GM12878 (cell line): ENCODE results near the gene AGO4.
"Not testable (repeated sequence)": the region's sequence is repeated elsewhere in the genome, so short reads cannot be mapped to it uniquely, and the experiment has no call there.

Experiments
- BHLHE40 ChIP-seq, 2 experiments: fragments of 450-650 bp in 1 of 2; IDR thresholded peaks; 2 replicates each; pipeline ENCODE4 v1.6.1; 2011 to 2017; ENCODE audit warnings: low read depth in 2 of 2, borderline replicate concordance in 1 of 2, improper control_type of control experiment in 1 of 2, low read length in 1 of 2, mild to moderate bottlenecking in 1 of 2
- DPF2 ChIP-seq: fragments of 450-650 bp; IDR thresholded peaks from 2 replicates; pipeline ENCODE4 v1.6.1; 2017; ENCODE audit warnings: mild to moderate bottlenecking
- ELK1 ChIP-seq: IDR thresholded peaks from 2 replicates; pipeline ENCODE4 v1.6.1; 2012; ENCODE audit warnings: low read depth, low read length, improper control_type of control experiment
- EZH2 ChIP-seq: IDR thresholded peaks from 2 replicates; pipeline ENCODE4 v1.6.1; 2012; ENCODE audit warnings: low read depth, mild to moderate bottlenecking, control low read depth, inconsistent platforms, low read length, borderline replicate concordance; ENCODE audit not compliant: control insufficient read depth
- JUNB ChIP-seq: IDR thresholded peaks from 2 replicates; pipeline ENCODE4 v1.6.1; 2016; ENCODE audit warnings: antibody characterized with exemption, mild to moderate bottlenecking
- POLR2A ChIP-seq: IDR thresholded peaks from 2 replicates; pipeline ENCODE4 v1.6.1; 2011; ENCODE audit warnings: low read depth, mild to moderate bottlenecking, low read length
- SIN3A ChIP-seq: IDR thresholded peaks from 2 replicates; pipeline ENCODE4 v1.6.1; 2012; ENCODE audit warnings: low read depth, low read length, improper control_type of control experiment
- SPI1 ChIP-seq: IDR thresholded peaks from 2 replicates; pipeline ENCODE4 v1.6.1; 2011; ENCODE audit warnings: low read depth, mild to moderate bottlenecking, low read length, moderate library complexity, borderline replicate concordance; ENCODE audit not compliant: insufficient read depth
- SUZ12 ChIP-seq: fragments of 200-600 bp; sonication (generic); IDR thresholded peaks from one replicate; pipeline ENCODE4 v1.6.1; 2018; ENCODE audit warnings: antibody characterized with exemption, mild to moderate bottlenecking; ENCODE audit not compliant: unreplicated experiment
- TCF7 ChIP-seq: IDR thresholded peaks from 2 replicates; pipeline ENCODE4 v1.6.1; 2014; ENCODE audit warnings: antibody characterized with exemption, borderline replicate concordance
- ZNF384 ChIP-seq: IDR thresholded peaks from 2 replicates; pipeline ENCODE4 v1.6.1; 2012; ENCODE audit warnings: low read depth, mild to moderate bottlenecking, low read length, improper control_type of control experiment, borderline replicate concordance
- TF ChIP-seq, protein P1 (sequence below): IDR thresholded peaks from 2 replicates; pipeline ENCODE4 v1.6.1; 2012; ENCODE audit warnings: low read depth, low read length, improper control_type of control experiment
- TF ChIP-seq, protein P2 (sequence below), 3 experiments: IDR thresholded peaks in 2 of 3; conservative IDR thresholded peaks in 1 of 3; 2 replicates each; pipeline ENCODE4 v1.5.1; 2011; ENCODE audit warnings: low read depth in 3 of 3, low read length in 3 of 3, mild to moderate bottlenecking in 3 of 3, control low read depth in 2 of 3, moderate library complexity in 2 of 3, inconsistent platforms in 1 of 3, mixed read lengths in 1 of 3; ENCODE audit not compliant: control insufficient read depth in 2 of 3, insufficient read depth in 1 of 3; ENCODE audit errors: extremely low read depth in 1 of 3

- TF ChIP-seq, protein P1, sequence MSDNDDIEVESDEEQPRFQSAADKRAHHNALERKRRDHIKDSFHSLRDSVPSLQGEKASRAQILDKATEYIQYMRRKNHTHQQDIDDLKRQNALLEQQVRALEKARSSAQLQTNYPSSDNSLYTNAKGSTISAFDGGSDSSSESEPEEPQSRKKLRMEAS: not testable (repeated sequence)
- TF ChIP-seq ZNF384; POLR2A; TCF7; EZH2; ELK1; SIN3A; JUNB; BHLHE40 (IDR thresholded peaks at IDR 0.05; ENCODE audit: borderline replicate concordance in 1 of 2, low read depth in 2 of 2, low read length in 1 of 2); SUZ12; DPF2: not testable (repeated sequence)
- peak; percentile 21; the same call in 1 of the 2 replicates for TF ChIP-seq SPI1
- TF ChIP-seq, protein P2, sequence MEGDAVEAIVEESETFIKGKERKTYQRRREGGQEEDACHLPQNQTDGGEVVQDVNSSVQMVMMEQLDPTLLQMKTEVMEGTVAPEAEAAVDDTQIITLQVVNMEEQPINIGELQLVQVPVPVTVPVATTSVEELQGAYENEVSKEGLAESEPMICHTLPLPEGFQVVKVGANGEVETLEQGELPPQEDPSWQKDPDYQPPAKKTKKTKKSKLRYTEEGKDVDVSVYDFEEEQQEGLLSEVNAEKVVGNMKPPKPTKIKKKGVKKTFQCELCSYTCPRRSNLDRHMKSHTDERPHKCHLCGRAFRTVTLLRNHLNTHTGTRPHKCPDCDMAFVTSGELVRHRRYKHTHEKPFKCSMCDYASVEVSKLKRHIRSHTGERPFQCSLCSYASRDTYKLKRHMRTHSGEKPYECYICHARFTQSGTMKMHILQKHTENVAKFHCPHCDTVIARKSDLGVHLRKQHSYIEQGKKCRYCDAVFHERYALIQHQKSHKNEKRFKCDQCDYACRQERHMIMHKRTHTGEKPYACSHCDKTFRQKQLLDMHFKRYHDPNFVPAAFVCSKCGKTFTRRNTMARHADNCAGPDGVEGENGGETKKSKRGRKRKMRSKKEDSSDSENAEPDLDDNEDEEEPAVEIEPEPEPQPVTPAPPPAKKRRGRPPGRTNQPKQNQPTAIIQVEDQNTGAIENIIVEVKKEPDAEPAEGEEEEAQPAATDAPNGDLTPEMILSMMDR (IDR thresholded peaks at IDR 0.05 in 2 of 3, conservative IDR thresholded peaks at IDR 0.05 in 1 of 3; ENCODE audit: control insufficient read depth in 2 of 3, extremely low read depth in 1 of 3, insufficient read depth in 1 of 3, low read depth in 3 of 3, low read length in 3 of 3): not testable (repeated sequence)
Observed at GRCh38 chr1:35800167-35800887, 7.5 kb upstream of the AGO4 start.
